ENCODE results near the gene SYT2. TPM values are rescaled to one million over a fixed set of nuclear protein-coding genes. Genes with fewer than 3 reads are reported as not detected.
A peak's percentile ranks its signal among the peaks of the same experiment; 100 is the strongest.

SYT2 gene
- total RNA-seq, 4 donors from 2014 or later = 0.23 to 0.59 TPM; not detected in 2

DNA sequence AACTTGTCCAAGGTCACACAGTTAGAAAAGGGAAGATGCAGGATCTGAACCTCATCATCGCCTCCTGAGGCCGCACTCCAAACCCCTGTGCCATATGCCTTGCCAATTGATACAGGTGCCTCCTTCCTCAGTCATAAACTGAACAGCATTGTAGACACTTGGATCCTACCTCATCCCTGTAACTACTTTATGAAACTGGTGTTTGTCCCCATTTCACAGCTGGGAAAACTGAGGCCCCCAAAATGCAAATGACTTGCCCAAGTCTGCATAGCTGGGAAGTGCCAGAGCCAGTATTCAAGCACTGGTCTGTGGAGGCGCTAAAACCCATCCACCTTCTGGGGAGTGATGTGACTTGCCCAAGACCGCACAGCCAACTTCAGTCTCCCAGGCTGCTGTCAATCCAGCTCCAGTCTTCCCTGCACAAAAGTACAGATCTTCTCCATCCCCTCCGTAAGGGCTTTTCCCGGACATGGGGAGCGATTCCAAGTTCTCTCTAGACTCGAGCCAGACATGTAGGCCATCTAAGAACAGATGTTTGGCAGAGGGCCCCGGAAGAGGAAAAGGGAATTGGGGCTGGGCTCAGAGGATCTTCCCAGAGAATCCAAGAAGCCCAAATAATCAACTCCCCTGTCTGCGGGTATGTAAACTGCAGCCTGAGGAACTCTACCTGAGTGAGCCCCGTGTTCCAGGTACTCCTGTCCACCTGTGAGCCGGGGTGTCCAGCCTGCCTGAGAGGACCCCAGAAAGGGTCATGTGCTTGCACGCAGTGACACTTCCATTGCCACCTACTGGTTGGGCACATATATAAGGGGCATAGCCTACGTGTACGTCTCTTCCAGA lies 60.5 kb downstream of the SYT2 start:
- Histone ChIP-seq H3K4me1 (no peaks in the 10 kb centered on the region), H3K9me3 (no peaks in the 10 kb centered on the region), H3K27me3 (peaks cover 61% of the 10 kb centered on the region), H3K36me3 (no peaks in the 10 kb centered on the region), H3K4me3 (no peak overlapping the region), H3K27ac (no peak overlapping the region)
- WGBS, 2 donors (ENCODE audit: low coverage in 1 of 2) = 44 to 73% methylated on average over 7 of the region's 15 CpGs
- TF ChIP-seq POLR2A (IDR thresholded peaks at IDR 0.05) (no peak), POLR2AphosphoS5 (IDR thresholded peaks at IDR 0.05) (no peak), EP300 (IDR thresholded peaks at IDR 0.05) (no peak)
- TF ChIP-seq, protein P1, sequence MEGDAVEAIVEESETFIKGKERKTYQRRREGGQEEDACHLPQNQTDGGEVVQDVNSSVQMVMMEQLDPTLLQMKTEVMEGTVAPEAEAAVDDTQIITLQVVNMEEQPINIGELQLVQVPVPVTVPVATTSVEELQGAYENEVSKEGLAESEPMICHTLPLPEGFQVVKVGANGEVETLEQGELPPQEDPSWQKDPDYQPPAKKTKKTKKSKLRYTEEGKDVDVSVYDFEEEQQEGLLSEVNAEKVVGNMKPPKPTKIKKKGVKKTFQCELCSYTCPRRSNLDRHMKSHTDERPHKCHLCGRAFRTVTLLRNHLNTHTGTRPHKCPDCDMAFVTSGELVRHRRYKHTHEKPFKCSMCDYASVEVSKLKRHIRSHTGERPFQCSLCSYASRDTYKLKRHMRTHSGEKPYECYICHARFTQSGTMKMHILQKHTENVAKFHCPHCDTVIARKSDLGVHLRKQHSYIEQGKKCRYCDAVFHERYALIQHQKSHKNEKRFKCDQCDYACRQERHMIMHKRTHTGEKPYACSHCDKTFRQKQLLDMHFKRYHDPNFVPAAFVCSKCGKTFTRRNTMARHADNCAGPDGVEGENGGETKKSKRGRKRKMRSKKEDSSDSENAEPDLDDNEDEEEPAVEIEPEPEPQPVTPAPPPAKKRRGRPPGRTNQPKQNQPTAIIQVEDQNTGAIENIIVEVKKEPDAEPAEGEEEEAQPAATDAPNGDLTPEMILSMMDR (IDR thresholded peaks at IDR 0.05) = no peak
- no peak for ATAC-seq

DNA sequence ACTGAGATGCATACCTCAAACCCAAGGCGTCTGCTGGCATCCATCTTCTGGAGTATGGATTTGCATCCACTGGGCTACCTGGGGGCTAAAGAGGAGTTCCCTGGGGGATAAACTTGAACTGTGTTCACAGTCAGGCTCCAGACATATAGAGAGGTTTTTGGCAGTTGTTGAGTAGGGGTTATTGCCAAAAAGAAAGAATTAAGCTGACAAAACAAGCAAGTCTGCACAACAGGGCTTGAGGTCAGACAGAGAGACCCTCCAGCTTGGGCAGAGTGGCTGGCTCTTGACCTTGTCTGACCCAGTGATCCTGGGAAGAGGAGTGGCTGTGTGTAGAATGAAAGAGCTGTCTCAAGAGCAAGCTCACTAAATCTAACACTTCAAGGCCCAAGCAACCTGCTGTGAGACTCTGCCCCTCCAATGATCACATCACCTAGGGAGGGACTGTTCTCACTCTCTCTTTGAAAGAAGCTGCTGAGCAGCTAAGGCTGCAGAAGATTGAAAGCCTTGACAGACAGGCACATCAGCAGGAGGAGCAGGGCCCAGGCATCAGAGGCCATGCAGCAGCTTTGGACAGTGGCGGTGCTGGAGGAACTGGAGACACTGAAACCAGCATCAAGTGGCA lies 61.5 kb downstream of the SYT2 start:
- ATAC-seq = no peak
- Histone ChIP-seq H3K36me3 (no peaks in the 10 kb centered on the region), H3K27ac (no peak overlapping the region), H3K4me3 (no peak overlapping the region), H3K27me3 (peaks cover 70% of the 10 kb centered on the region), H3K9me3 (no peaks in the 10 kb centered on the region), H3K4me1 (peaks cover 0 to 9% (median 5%) of the 10 kb centered on the region in 3 donors)
- TF ChIP-seq, protein P1 (IDR thresholded peaks at IDR 0.05) = no peak
- TF ChIP-seq EP300 (IDR thresholded peaks at IDR 0.05) (no peak), POLR2A (IDR thresholded peaks at IDR 0.05) (no peak), POLR2AphosphoS5 (IDR thresholded peaks at IDR 0.05) (no peak)
- 33 to 100% methylated on average over 1 of the region's 2 CpGs for WGBS, 2 donors (ENCODE audit: low coverage in 1 of 2)

DNA sequence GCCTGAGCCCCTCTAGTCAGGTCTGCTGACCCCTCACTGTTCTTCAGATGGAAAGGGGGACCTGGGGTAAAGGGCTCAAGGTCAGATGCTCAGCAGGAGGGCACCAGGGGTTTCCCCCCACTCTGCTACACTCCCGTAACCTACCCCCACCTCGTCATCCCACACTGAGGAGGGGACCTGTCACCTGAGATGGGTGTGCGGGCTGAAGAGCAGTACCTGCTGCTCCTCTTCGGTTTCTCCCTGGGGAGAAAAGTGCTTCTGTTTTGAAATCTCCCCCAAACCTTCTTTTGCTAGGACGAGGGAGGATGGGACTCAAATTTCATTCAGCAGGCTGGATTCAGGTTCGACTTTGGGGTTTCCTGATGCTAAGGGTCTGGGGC lies 65.2 kb downstream of the SYT2 start:
- WGBS, 2 donors (ENCODE audit: low coverage in 1 of 2) = 72% methylated on average over 3 of the region's 6 CpGs; no CpG with 5 or more reads in 1 of the 2 donors
- TF ChIP-seq POLR2AphosphoS5 (IDR thresholded peaks at IDR 0.05) = no peak
- TF ChIP-seq EP300 (IDR thresholded peaks at IDR 0.05) = no peak
- no peak for TF ChIP-seq POLR2A (IDR thresholded peaks at IDR 0.05)
- TF ChIP-seq, protein P1 (IDR thresholded peaks at IDR 0.05) = no peak
- Histone ChIP-seq H3K36me3 (no peaks in the 10 kb centered on the region), H3K9me3 (no peaks in the 10 kb centered on the region), H3K4me3 (no peak overlapping the region), H3K27me3 (peaks cover 80% of the 10 kb centered on the region), H3K4me1 (peaks cover 0 to 26% (median 19%) of the 10 kb centered on the region in 3 donors), H3K27ac (no peak overlapping the region)
- no peak for ATAC-seq

DNA sequence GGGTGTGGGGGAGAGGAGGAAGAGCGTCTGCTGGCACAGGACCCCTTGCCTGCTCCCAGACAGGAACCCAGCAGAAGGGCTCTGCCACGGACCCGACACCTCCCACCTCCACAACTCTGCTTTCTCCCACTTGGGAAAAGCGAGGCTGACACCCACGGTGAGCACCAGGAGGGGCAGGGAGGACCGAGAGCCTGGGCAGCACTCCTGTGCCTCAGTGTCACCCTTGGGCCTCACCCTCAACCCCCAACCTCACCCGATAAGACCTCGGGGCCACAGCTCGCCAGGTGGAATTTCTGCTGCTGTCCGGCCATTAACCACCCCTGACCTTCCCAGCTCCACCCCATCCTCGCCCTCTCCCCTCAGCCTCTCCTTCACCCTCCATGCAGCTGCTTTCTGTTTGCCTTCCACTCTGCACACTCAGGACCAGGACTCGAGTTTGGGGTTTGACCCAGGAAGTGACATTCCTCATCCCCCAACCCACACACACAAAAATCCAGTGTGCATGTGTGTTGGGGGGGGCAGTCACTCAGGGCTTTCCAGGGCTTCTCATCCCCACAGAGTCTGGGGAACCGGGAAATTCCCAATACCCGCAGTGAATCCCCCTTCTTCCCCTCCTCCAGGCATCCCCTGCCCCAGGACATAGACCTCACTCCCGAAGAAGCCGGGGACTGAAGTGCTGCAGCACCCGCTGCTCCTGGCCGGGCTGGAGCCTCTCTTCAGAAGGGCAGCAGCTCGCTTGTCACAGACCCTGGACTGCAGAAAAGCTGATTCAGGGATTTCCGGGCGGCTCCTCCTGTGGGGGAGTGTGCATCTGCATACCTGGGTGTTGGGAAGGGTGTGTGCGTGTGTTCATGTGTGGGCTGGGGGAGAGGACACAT lies 65.8 kb downstream of the SYT2 start:
- Histone ChIP-seq H3K36me3 (no peaks in the 10 kb centered on the region), H3K27me3 (peaks cover 80% of the 10 kb centered on the region), H3K9me3 (no peaks in the 10 kb centered on the region), H3K4me3 (peak overlapping the region in 1 of 2 donors; percentile 47), H3K4me1 (peaks cover 0 to 26% (median 19%) of the 10 kb centered on the region in 3 donors), H3K27ac (no peak overlapping the region)
- no peak for ATAC-seq
- WGBS, 2 donors (ENCODE audit: low coverage in 1 of 2) = 25 to 49% methylated on average over 5 to 8 of the region's 22 CpGs
- TF ChIP-seq POLR2AphosphoS5 (IDR thresholded peaks at IDR 0.05) (no peak), POLR2A (IDR thresholded peaks at IDR 0.05) (no peak), EP300 (IDR thresholded peaks at IDR 0.05) (no peak)
- TF ChIP-seq, protein P1 (IDR thresholded peaks at IDR 0.05) = no peak

All from gastroesophageal sphincter (tissue), 4 donors.